Sigmoid colon (tissue), 7 donors: ENCODE measurements around the gene GNAI3. TPM values are rescaled to one million over a fixed set of nuclear protein-coding genes. Genes with fewer than 3 reads are reported as not detected.

Experiments
- DNase-seq: peaks from one replicate; pipeline ENCODE4 v3.0.0-alpha.2; 2019
- H3K27ac ChIP-seq, 4 donors: fragments of 200-600 bp; sonication (generic); one replicate each; pipeline ENCODE4 v1.5.1; 2016 to 2019; ENCODE audit warnings: mild to moderate bottlenecking in 1 of 4
- H3K27me3 ChIP-seq, 3 donors: fragments of 200-600 bp; sonication (generic); one replicate each; pipeline ENCODE4 v1.5.1; 2019; ENCODE audit warnings: mild to moderate bottlenecking in 1 of 3
- H3K36me3 ChIP-seq, 4 donors: fragments of 200-600 bp; sonication (generic); one replicate each; pipeline ENCODE4 v1.5.1; 2016 to 2019
- H3K4me1 ChIP-seq, 4 donors: fragments of 200-600 bp; sonication (generic); one replicate each; pipeline ENCODE4 v1.5.1; 2017 to 2019
- H3K4me3 ChIP-seq, 4 donors: fragments of 200-600 bp; sonication (generic); one replicate each; pipeline ENCODE4 v1.5.1; 2017 to 2019; ENCODE audit warnings: mild to moderate bottlenecking in 2 of 4, moderate library complexity in 1 of 4
- H3K9me3 ChIP-seq, 4 donors: fragments of 200-600 bp in 3 of 4; sonication (generic) in 3 of 4; one replicate each; pipeline versions ENCODE4 v1.5.1 to v1.6.1; 2013 to 2019
- CTCF ChIP-seq, 4 experiments: fragments of 450-650 bp in 3 of 4; fragments of 200-600 bp in 1 of 4; IDR thresholded peaks; one replicate each; pipeline ENCODE4 v1.5.1; 2016 to 2019; ENCODE audit warnings: antibody characterized with exemption in 4 of 4, mild to moderate bottlenecking in 3 of 4, moderate library complexity in 2 of 4
- EP300 ChIP-seq, 4 donors: sonication (generic); formaldehyde crosslinking; IDR thresholded peaks; one replicate each; pipeline ENCODE4 v1.6.1; 2017; ENCODE audit warnings: antibody characterized with exemption in 4 of 4
- POLR2A ChIP-seq, 2 donors: fragments of 450-650 bp; IDR thresholded peaks; one replicate each; pipeline ENCODE4 v1.6.1; 2016; ENCODE audit warnings: antibody characterized with exemption in 2 of 2, mild to moderate bottlenecking in 2 of 2, moderate library complexity in 2 of 2
- POLR2AphosphoS5 ChIP-seq, 4 donors: sonication (generic); formaldehyde crosslinking; IDR thresholded peaks; one replicate each; pipeline ENCODE4 v1.6.1; 2017; ENCODE audit warnings: antibody characterized with exemption in 4 of 4
- WGBS, 2 donors: extraction: QIAGEN DNeasy Blood & Tissue Kit; methylation state at CpG; one replicate each; pipeline ENCODE4 v1.1.7; 2013; 5-methylcytosine and 5-hydroxymethylcytosine counted together
- intact Hi-C: fragments of 100-400 bp; cut with DNase I; formaldehyde crosslinking; loops from one replicate; pipeline ENCODE4 v1.15.1; 2023
- polyA plus RNA-seq, 3 donors: library from polyadenylated mRNA; stranded (reverse); fragments of 200-250 nt; gene quantifications; one replicate each; pipeline ENCODE4 v1.2.3, GENCODE V29; 2013
- total RNA-seq, 4 donors: library from RNA; depleted of rRNA; stranded (reverse); fragments of >200 nt; gene quantifications; one replicate each; pipeline ENCODE4 v1.1.0, GENCODE V29; 2016
- donor health status: healthy with polysubstance abuse.
- donor health status: Bipolar disorder and iron deficiency.
- donor health status: healthy.

GNAI3 gene
- total and polyA plus RNA-seq, 7 donors = 4.2 to 6.4 (median 5.7) TPM

- Histone ChIP-seq H3K27ac (no peak overlapping the region), H3K9me3 (no peaks in the 10 kb centered on the region), H3K4me3 (no peak overlapping the region), H3K27me3 (no peaks in the 10 kb centered on the region), H3K4me1 (peaks cover 0 to 22% (median 18%) of the 10 kb centered on the region in 4 donors), H3K36me3 (no peaks in the 10 kb centered on the region)
- intact Hi-C loops = loop anchor here (10.0 kb wide), 1 partner anchor 263 kb away; no protein-coding TSS in a partner anchor
- WGBS, 2 donors = 90 to 91% methylated on average over 9 of the region's 9 CpGs
- DNase-seq = no peak
- TF ChIP-seq POLR2A (IDR thresholded peaks at IDR 0.05) (no peak), POLR2AphosphoS5 (IDR thresholded peaks at IDR 0.05) (no peak), CTCF (IDR thresholded peaks at IDR 0.05) (no peak), EP300 (IDR thresholded peaks at IDR 0.05) (no peak)
Observed at GRCh38 chr1:109537450-109538178, 10.8 kb upstream of the GNAI3 start.

- Histone ChIP-seq H3K36me3 (no peaks in the 10 kb centered on the region), H3K4me1 (peaks cover 0 to 18% (median 14%) of the 10 kb centered on the region in 4 donors), H3K27ac (no peak overlapping the region), H3K27me3 (no peaks in the 10 kb centered on the region), H3K4me3 (no peak overlapping the region), H3K9me3 (no peaks in the 10 kb centered on the region)
- 94% methylated on average over 9 of the region's 9 CpGs for WGBS, 2 donors
- TF ChIP-seq POLR2A (IDR thresholded peaks at IDR 0.05) (no peak), CTCF (IDR thresholded peaks at IDR 0.05) (no peak), POLR2AphosphoS5 (IDR thresholded peaks at IDR 0.05) (no peak), EP300 (IDR thresholded peaks at IDR 0.05) (no peak)
- no peak for DNase-seq
- intact Hi-C loops = loop anchor here (10.0 kb wide), 1 partner anchor 264 kb away; no protein-coding TSS in a partner anchor
Observed at GRCh38 chr1:109538827-109539555, 9.4 kb upstream of the GNAI3 start.

GRCh38 chr1:109539676-109540075, 8.7 kb upstream of the GNAI3 start, which contains the start of gene GPR61:
Gene GPR61 (plus strand): TSS chr1:109539872. CDS start chr1:109543023, 3,151 bp downstream.
- peaks cover 0 to 18% (median 14%) of the 10 kb centered on the region in 4 donors for H3K4me1 ChIP-seq
- no peaks in the 10 kb centered on the region for H3K36me3 ChIP-seq
- TF ChIP-seq EP300 (IDR thresholded peaks at IDR 0.05) (no peak), POLR2AphosphoS5 (IDR thresholded peaks at IDR 0.05) (no peak), CTCF (IDR thresholded peaks at IDR 0.05) (no peak), POLR2A (IDR thresholded peaks at IDR 0.05) (no peak)
- no peak for DNase-seq
- no peaks in the 10 kb centered on the region for H3K27me3 ChIP-seq
- WGBS, 2 donors = 66 to 67% methylated on average over 7 of the region's 7 CpGs
- intact Hi-C loops = loop anchor here (10.0 kb wide), 1 partner anchor 265 kb away; no protein-coding TSS in a partner anchor
- H3K27ac ChIP-seq = no peak within 1 kb of the TSS
- H3K9me3 ChIP-seq = no peaks in the 10 kb centered on the region
- no peak within 1 kb of the TSS for H3K4me3 ChIP-seq

GRCh38 chr1:109541102-109541501, 7.3 kb upstream of the GNAI3 start:
- no peaks in the 10 kb centered on the region for H3K9me3 ChIP-seq
- H3K4me3 ChIP-seq = no peak overlapping the region
- TF ChIP-seq EP300 (IDR thresholded peaks at IDR 0.05) = no peak
- TF ChIP-seq POLR2AphosphoS5 (IDR thresholded peaks at IDR 0.05) = no peak
- no peak for TF ChIP-seq POLR2A (IDR thresholded peaks at IDR 0.05)
- no peak for TF ChIP-seq CTCF (IDR thresholded peaks at IDR 0.05)
- WGBS, 2 donors = 82 to 84% methylated on average over 3 of the region's 3 CpGs
- no peaks in the 10 kb centered on the region for H3K27me3 ChIP-seq
- intact Hi-C loops = no loop called here
- peaks cover 0 to 9% (median 6%) of the 10 kb centered on the region in 4 donors for H3K4me1 ChIP-seq
- H3K36me3 ChIP-seq = no peaks in the 10 kb centered on the region
- no peak for DNase-seq
- no peak overlapping the region for H3K27ac ChIP-seq
